H54 (cell line): ENCODE measurements around the gene OR2H2.

Experiments used
- DNase-seq: peaks from one replicate; pipeline ENCODE4 v3.0.0; 2011; ENCODE audit warnings: low spot score, mixed read lengths; ENCODE audit not compliant: insufficient read length
- FAIRE-seq: peaks from 3 replicates; lab custom pipeline; 2011; peaks lifted over from hg19 to GRCh38; lab: Jason Lieb, UNC
- POLR2A ChIP-seq: IDR thresholded peaks from 2 replicates; pipeline ENCODE4 v1.6.1; 2011; ENCODE audit warnings: low read depth, mild to moderate bottlenecking, low read length

The OR2H2 gene

GRCh38 chr6:29584821-29585220 lies at the start of gene OR2H2:
Gene OR2H2 (plus strand): TSS chr6:29585121. CDS start chr6:29587945, 2,824 bp downstream.
- DNase-seq, result no peak
- no peak for TF ChIP-seq POLR2A

GRCh38 chr6:29537714-29538403 lies 47.1 kb upstream of the OR2H2 start:
- FAIRE-seq (no peak), DNase-seq (no peak)
- TF ChIP-seq POLR2A, result no peak

More at GRCh38 chr6:29584821-29585220, at the start of gene OR2H2:
- FAIRE-seq, result no peak

- no peak for FAIRE-seq
These were observed 37.3 kb upstream of the OR2H2 start for GRCh38 chr6:29547573-29547972.

GRCh38 chr6:29552512-29553051 lies 32.3 kb upstream of the OR2H2 start:
- TF ChIP-seq POLR2A, result no peak
- DNase-seq (peak; percentile 27), FAIRE-seq (peak; percentile 55)

More at GRCh38 chr6:29547573-29547972, 37.3 kb upstream of the OR2H2 start:
- TF ChIP-seq POLR2A, result no peak
- DNase-seq, result no peak

GRCh38 chr6:29553268-29554057 lies 31.5 kb upstream of the OR2H2 start:
- DNase-seq, result no peak
- no peak for FAIRE-seq
- TF ChIP-seq POLR2A, result no peak

- DNase-seq (no peak), FAIRE-seq (no peak)
- TF ChIP-seq POLR2A, result no peak
These were observed 30.2 kb upstream of the OR2H2 start for GRCh38 chr6:29554764-29555163.

GRCh38 chr6:29557320-29557719 lies 27.6 kb upstream of the OR2H2 start:
- FAIRE-seq, result no peak
- no peak for DNase-seq
- TF ChIP-seq POLR2A, result no peak

- FAIRE-seq (no peak), DNase-seq (no peak)
- TF ChIP-seq POLR2A, result no peak
These were observed 26.4 kb upstream of the OR2H2 start for GRCh38 chr6:29558439-29559079.

GRCh38 chr6:29559524-29560287 lies 25.2 kb upstream of the OR2H2 start, which contains the start of gene UBD:
Gene UBD (minus strand): TSS chr6:29559732. CDS start chr6:29559701, 31 bp downstream.
- DNase-seq (no peak), FAIRE-seq (no peak)
- TF ChIP-seq POLR2A, result no peak

- FAIRE-seq (no peak), DNase-seq (no peak)
These were observed 23.8 kb upstream of the OR2H2 start for GRCh38 chr6:29561091-29561490.

GRCh38 chr6:29561606-29562181 lies 23.2 kb upstream of the OR2H2 start:
- DNase-seq (no peak), FAIRE-seq (no peak)
- no peak for TF ChIP-seq POLR2A

More at GRCh38 chr6:29561091-29561490, 23.8 kb upstream of the OR2H2 start:
- TF ChIP-seq POLR2A, result no peak

GRCh38 chr6:29563435-29563965 lies 21.4 kb upstream of the OR2H2 start:
- DNase-seq (no peak), FAIRE-seq (no peak)
- no peak for TF ChIP-seq POLR2A
